Activated CD8-positive, alpha-beta memory T cell treated with anti-CD3 and anti-CD28 coated beads for 1 hour (primary cell): ENCODE data around the gene PRDM11.

Experiments used
- DNase-seq, 2 donors: peaks; one replicate each; pipeline ENCODE4 v3.0.0-alpha.2; 2020; ENCODE audit warnings: low read depth in 1 of 2; ENCODE audit errors: extremely low read depth in 1 of 2

The PRDM11 gene

GRCh38 chr11:45173064-45173463 lies 26.6 kb downstream of the PRDM11 start:
- DNase-seq, result no peak

DNA sequence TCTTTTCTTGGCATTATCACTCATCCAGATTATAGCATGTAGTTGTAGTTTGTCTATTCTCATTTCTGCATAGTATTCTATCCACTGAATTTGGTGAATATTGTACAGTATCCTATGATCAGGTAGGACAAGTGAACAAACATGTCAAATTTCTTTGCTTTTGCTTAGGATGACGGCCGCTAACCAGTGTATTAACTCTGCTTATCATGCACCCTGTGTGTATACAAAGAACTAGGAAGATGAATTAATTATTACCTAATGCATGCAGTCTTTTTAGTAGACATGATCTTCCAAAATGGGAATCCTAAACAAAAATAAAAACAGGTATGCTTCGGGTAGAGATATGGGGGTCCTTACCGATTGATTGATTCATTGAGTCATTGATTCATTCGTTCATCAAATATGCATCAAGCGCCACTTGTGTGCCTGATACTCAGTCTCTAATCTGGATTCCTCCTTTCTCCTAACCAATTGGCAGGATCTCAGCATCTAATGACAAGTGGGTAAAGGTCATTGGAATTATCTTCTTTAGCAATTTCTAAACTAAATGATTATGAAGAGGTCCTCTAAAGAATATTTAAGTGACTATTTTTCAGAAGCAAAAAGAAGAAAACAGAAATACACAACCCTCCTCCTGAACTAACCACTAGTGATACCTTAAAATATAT lies 27.9 kb downstream of the PRDM11 start:
- no peak for DNase-seq

GRCh38 chr11:45174963-45175362 lies 28.5 kb downstream of the PRDM11 start:
- no peak for DNase-seq

- DNase-seq, result no peak
These were observed 30.6 kb downstream of the PRDM11 start for GRCh38 chr11:45176996-45177395.

DNA sequence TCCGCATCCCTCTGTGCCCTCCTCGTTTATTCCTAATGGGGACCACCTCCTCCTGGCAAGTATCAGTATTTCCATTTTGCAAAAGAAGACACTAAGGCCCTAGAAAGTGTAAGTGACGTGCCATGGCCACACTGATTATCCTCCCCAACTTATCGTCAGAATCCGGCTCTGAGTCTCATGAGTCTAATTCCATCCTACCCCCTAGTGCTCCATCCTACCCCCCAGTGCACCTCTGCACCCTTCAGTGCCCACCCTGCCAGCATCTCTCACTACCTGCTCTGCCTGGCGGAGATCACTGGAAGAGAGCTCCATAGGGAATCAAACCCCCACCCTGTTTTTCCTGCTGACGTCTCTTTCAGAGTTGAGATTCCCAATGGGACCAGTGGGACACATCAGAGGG lies 31.8 kb downstream of the PRDM11 start:
- no peak for DNase-seq

- no peak for DNase-seq
These were observed 32.6 kb downstream of the PRDM11 start for GRCh38 chr11:45178890-45179671.

DNA sequence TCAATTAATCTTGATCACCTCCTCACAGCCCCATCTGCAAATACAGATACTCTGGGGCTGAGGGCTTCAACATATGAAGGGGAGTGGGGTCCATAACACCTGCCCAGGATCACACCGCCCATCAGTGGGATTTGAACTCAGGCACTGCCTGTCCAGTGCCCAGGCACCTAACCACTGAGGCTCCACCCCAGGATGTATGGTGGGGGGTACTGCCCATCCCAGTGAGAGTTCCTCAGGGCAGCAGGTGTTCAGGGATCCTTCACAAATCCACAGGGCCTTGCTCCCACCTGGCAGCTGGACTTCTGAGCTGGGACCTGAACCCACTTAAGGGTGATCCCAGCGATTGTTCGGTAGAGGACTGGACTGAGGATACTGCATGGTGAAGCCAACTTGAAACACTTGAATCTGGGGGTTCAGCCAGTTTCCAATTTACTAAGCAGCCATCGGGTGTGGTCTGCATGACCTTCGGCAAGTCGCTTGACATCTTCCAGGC lies 33.3 kb downstream of the PRDM11 start:
- no peak for DNase-seq

- no peak for DNase-seq
These were observed 33.9 kb downstream of the PRDM11 start for GRCh38 chr11:45180179-45180847.

DNA sequence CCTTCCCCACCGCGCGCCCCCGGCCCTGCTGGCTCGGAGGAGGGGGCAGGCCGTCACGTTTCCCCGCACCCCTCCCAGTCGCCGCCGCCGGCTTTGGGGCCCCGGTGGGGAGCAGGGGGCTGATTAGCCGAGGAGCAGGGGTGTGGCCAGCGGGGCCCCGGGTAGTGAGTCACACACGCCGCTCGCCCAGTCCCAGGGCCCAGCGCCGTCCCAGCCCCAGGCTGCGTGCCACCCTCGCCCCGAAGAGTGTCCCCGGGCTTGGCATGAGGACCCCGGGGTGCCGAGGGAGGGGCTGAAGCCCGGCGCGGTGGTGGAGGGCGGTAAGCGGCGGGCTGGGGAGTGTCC lies 34.4 kb downstream of the PRDM11 start:
- DNase-seq, result peak; percentile 2 to 17

DNA sequence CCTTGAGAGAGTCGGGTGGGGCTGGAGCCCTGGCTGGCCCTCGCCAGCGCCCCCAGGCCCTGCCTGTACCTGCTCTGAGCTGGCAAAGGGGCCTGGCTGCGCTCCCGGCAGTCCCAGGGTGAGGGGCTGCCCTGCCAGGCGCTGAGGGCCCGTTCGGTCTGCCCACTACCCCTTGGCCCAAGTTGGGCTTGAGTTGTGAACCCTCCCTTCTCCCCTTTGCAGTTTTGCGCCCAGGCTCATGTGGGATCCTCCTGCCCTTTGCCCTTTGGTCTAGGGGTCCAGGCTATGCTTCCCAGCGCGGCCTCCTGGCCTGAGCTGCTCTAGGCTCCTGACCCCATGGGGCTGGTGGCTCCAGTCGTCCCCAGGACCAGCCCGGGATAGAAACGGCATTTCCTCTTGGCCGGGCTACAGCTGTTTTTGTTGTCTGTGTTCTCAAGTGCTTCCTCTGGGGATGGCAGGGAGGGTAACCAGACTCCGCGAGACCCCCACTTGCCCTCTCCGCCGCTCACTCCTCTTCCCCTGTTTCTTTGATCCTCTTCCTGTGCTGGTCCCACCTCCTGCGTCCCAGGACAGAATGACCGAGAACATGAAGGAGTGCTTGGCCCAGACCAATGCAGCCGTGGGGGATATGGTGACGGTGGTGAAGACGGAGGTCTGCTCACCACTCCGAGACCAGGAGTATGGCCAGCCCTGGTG lies 34.9 kb downstream of the PRDM11 start:
- no peak for DNase-seq

- no peak for DNase-seq
These were observed 35.6 kb downstream of the PRDM11 start for GRCh38 chr11:45181889-45182550.

- no peak for DNase-seq
These were observed 36.5 kb downstream of the PRDM11 start for GRCh38 chr11:45182902-45183301.

GRCh38 chr11:45184640-45185039 lies 38.2 kb downstream of the PRDM11 start:
- no peak for DNase-seq

DNA sequence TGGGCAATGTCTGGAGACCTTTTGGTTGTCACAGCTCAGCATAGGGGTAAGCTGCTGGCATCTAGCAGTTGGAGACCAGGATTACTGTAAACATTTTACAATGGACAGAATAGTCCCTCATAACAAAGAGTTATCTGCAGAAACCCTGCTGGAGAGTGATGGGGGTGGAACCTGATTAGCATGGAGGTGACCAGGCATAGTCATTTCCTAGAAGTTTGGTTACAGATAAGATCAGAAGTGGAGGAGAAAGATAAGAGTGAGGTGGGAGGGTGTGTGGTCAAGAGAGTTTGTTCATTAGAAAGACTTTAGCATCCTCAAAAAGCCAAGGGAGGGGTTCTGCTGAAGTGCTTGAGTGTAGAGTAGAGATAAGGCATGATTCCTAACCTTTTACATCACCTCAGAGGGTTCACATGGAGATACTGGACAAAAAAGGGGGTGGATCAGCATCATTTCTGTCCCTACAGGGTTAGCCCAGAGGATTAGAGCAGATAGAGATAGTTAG lies 38.8 kb downstream of the PRDM11 start:
- no peak for DNase-seq

- no peak for DNase-seq
These were observed 40.9 kb downstream of the PRDM11 start for GRCh38 chr11:45187375-45187774.

GRCh38 chr11:45188127-45188526 lies 41.7 kb downstream of the PRDM11 start:
- no peak for DNase-seq

DNA sequence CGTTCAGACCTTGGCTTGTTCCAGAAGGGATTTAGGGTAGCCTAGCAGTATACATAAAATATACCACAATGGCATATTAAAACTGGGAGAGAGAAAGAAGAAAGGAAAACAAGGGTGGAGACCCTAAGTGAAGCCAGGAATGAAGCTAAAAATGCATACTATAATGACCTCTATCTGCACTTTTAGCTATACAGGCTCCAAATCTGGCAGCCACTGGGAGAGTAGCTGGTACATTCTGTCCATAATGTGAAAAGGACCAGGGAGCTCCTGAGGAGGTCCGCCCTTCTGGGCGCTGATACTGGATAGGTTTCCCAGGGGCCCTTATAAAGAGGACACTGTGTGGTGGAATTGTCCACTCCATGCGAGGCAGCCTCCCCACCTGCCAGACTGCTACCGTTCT lies 42.8 kb downstream of the PRDM11 start:
- DNase-seq, result no peak

GRCh38 chr11:45193695-45194094 lies 47.3 kb downstream of the PRDM11 start:
- DNase-seq, result no peak

- DNase-seq, result no peak
These were observed 58.3 kb downstream of the PRDM11 start for GRCh38 chr11:45204761-45205160.

GRCh38 chr11:45205978-45206377 lies 59.5 kb downstream of the PRDM11 start:
- DNase-seq, result no peak

DNA sequence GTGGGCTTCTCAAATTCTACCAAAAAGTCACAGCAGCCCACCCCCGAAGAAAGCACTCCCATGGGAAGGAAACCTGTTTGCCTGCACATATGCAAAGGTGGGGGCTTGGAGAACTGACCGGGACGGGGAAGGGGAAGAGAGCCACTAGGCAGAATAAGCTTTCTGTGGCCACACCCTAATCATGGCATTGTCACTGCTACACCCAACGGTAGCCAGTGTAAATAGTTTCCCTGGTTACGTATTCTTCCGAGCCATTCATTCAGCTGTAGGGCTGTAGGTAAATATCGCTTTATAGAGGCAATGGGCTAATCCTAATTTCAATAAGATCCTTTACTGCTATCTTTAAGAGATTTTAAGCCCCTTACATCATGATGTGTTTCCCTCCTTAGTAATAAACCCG lies 61.7 kb downstream of the PRDM11 start:
- DNase-seq, result no peak
